ENCODE results near the gene MAGI2.

- TF ChIP-seq CTCF (conservative IDR thresholded peaks at IDR 0.05; ENCODE audit: low read depth, low read length) (no peak), EZH2 (IDR thresholded peaks at IDR 0.05; ENCODE audit: borderline replicate concordance, low read depth, low read length, poor library complexity, severe bottlenecking) (no peak)
These were observed 48.1 kb downstream of the MAGI2 start for GRCh38 chr7:79405368-79405767.

All from A673 (cell line).